Mucosa of descending colon (tissue), 3 donors: ENCODE data around the gene COPS6. TPM values are rescaled to one million over a fixed set of nuclear protein-coding genes. Genes with fewer than 3 reads are reported as not detected.

ENCODE experiments used
- ATAC-seq: fragments of 200-7000 bp; cut with Tn5 transposase; one replicate; pipeline ENCODE4 v1.9.1; 2020; ENCODE audit warnings: mild to moderate bottlenecking, moderate library complexity
- DNase-seq, 3 donors: peaks; one replicate each; pipeline ENCODE4 v3.0.0-alpha.2; 2020
- H3K36me3 ChIP-seq: fragments of 200-600 bp; one replicate; pipeline ENCODE4 v1.8.0; 2021; ENCODE audit warnings: low read depth, mild to moderate bottlenecking
- H3K4me1 ChIP-seq: fragments of 200-600 bp; one replicate; pipeline ENCODE4 v1.8.0; 2021; ENCODE audit warnings: low read depth, mild to moderate bottlenecking
- H3K4me3 ChIP-seq: fragments of 200-600 bp; one replicate; pipeline ENCODE4 v1.8.0; 2021; ENCODE audit warnings: mild to moderate bottlenecking
- H3K9me3 ChIP-seq: fragments of 200-600 bp; one replicate; pipeline ENCODE4 v1.8.0; 2021; ENCODE audit warnings: mild to moderate bottlenecking
- CTCF ChIP-seq: fragments of 200-600 bp; IDR thresholded peaks from one replicate; pipeline ENCODE4 v1.8.0; 2022; ENCODE audit warnings: antibody characterized with exemption, mild to moderate bottlenecking
- intact Hi-C, 2 donors: fragments of 100-400 bp; cut with DNase I in 1 of 2; cut with micrococcal nuclease in 1 of 2; formaldehyde crosslinking; loops; one replicate each; pipeline versions ENCODE4 v1.11.0 to v1.11.1; 2022; cut with DNase I, micrococcal nuclease
- total RNA-seq, 3 donors: library from RNA; stranded (reverse); fragmentation: NEBNext Ultra II Directional in 2 of 3; extraction: Animal tissue kit (Norgen Biotek cat#: 25700) in 2 of 3; gene quantifications; one replicate each; pipeline versions ENCODE4 v1.2.1 to v1.2.4, GENCODE V29; 2021 to 2023
- donor health status: DM: no; HTN: no; CAD: no; lungs with moderate emphysema.
- donor health status: DM: no; HTN: no; CAD: no.
- donor health status: DM: no; HTN: yes; CAD: no.

Gene COPS6
- total RNA-seq, 3 donors from 2014 or later: 61.8 to 98.5 (median 76.1) TPM

GRCh38 chr7:100093054-100093453 lies 4.3 kb downstream of the COPS6 start:
- intact Hi-C loops: no loop called here
- no peak for TF ChIP-seq CTCF
- Histone ChIP-seq H3K36me3 (peaks cover 12% of the 10 kb centered on the region), H3K4me3 (no peak overlapping the region), H3K4me1 (peaks cover 4% of the 10 kb centered on the region), H3K9me3 (no peaks in the 10 kb centered on the region)
- DNase-seq (no peak), ATAC-seq (no peak)

- intact Hi-C loops: no loop called here
- ATAC-seq: no peak
- TF ChIP-seq CTCF: no peak
- Histone ChIP-seq H3K9me3 (no peaks in the 10 kb centered on the region), H3K4me1 (no peaks in the 10 kb centered on the region), H3K36me3 (peaks cover 12% of the 10 kb centered on the region), H3K4me3 (no peak overlapping the region)
- DNase-seq: no peak
Measured at GRCh38 chr7:100093498-100093897, 4.7 kb downstream of the COPS6 start.

GRCh38 chr7:100093925-100094486 lies 5.2 kb downstream of the COPS6 start:
- ATAC-seq: no peak

GRCh38 chr7:100095289-100095688 lies 6.5 kb downstream of the COPS6 start:
- DNase-seq: no peak
- no peaks in the 10 kb centered on the region for H3K9me3 ChIP-seq

More at GRCh38 chr7:100093925-100094486, 5.2 kb downstream of the COPS6 start:
- Histone ChIP-seq H3K4me3 (no peak overlapping the region), H3K9me3 (no peaks in the 10 kb centered on the region), H3K4me1 (no peaks in the 10 kb centered on the region), H3K36me3 (peaks cover 12% of the 10 kb centered on the region)
- intact Hi-C loops: no loop called here
- TF ChIP-seq CTCF: no peak
- no peak for DNase-seq

GRCh38 chr7:100095704-100096103 lies 6.9 kb downstream of the COPS6 start:
- Histone ChIP-seq H3K36me3 (peaks cover 12% of the 10 kb centered on the region), H3K4me3 (no peak overlapping the region)
- TF ChIP-seq CTCF: no peak

More at GRCh38 chr7:100095289-100095688, 6.5 kb downstream of the COPS6 start:
- H3K36me3 ChIP-seq: peaks cover 12% of the 10 kb centered on the region
- no peak for TF ChIP-seq CTCF
- intact Hi-C loops: no loop called here
- no peak for ATAC-seq
- H3K4me3 ChIP-seq: no peak overlapping the region
- H3K4me1 ChIP-seq: peaks cover 6% of the 10 kb centered on the region

GRCh38 chr7:100098913-100099312 lies 10.1 kb downstream of the COPS6 start:
- ATAC-seq (no peak), DNase-seq (no peak)
- intact Hi-C loops: no loop called here
- TF ChIP-seq CTCF: no peak
- H3K9me3 ChIP-seq: no peaks in the 10 kb centered on the region
- H3K4me3 ChIP-seq: no peak overlapping the region
- H3K4me1 ChIP-seq: peaks cover 9% of the 10 kb centered on the region
- peaks cover 5% of the 10 kb centered on the region for H3K36me3 ChIP-seq

More at GRCh38 chr7:100095704-100096103, 6.9 kb downstream of the COPS6 start:
- DNase-seq (no peak), ATAC-seq (no peak)
- intact Hi-C loops: no loop called here
- H3K4me1 ChIP-seq: peaks cover 6% of the 10 kb centered on the region
- H3K9me3 ChIP-seq: no peaks in the 10 kb centered on the region
